ENCODE measurements around the gene AHCTF1. TPM values are rescaled to one million over a fixed set of nuclear protein-coding genes. Genes with fewer than 3 reads are reported as not detected.

AHCTF1 gene
- total RNA-seq, 2 donors from 2014 or later, result 23.7 to 23.8 TPM

- DNase-seq, result no peak
- no peak for ATAC-seq
- intact Hi-C loops (cut with DNase I, micrococcal nuclease), result no loop called here
These were observed 141.4 kb downstream of the AHCTF1 start for GRCh38 chr1:246790364-246790763.

GRCh38 chr1:246789454-246790339 is 142.1 kb downstream of the AHCTF1 start:
- ATAC-seq (no peak), DNase-seq (no peak)
- intact Hi-C loops (cut with DNase I, micrococcal nuclease), result no loop called here

Other genes starting within 250 kb of the AHCTF1 start
- 10 to 100 TPM; 30.7 to 32.4 TPM for gene SCCPDH, start 207.5 kb downstream of the AHCTF1 start, total RNA-seq
- gene ZNF695, start 76.1 kb upstream of the AHCTF1 start, total RNA-seq, result 1 to 10 TPM; 1.1 to 1.7 TPM
- gene ZNF670, start 146.9 kb upstream of the AHCTF1 start, total RNA-seq, result 1 to 10 TPM; 2.0 to 2.3 TPM
- 1 to 10 TPM; 4.9 to 5.9 TPM for gene ZNF669, start 172.4 kb upstream of the AHCTF1 start, total RNA-seq
- 10 to 100 TPM; 36.9 to 62.3 TPM for gene ZNF124, start 240.1 kb upstream of the AHCTF1 start, total RNA-seq

All from left colon (tissue), 2 donors.